ENCODE measurements around the gene DENND1C. TPM values are rescaled to one million over a fixed set of nuclear protein-coding genes. Genes with fewer than 3 reads are reported as not detected.

The DENND1C gene
- polyA plus RNA-seq: 1 to 10 TPM; 1.8 to 3.9 TPM

DNA sequence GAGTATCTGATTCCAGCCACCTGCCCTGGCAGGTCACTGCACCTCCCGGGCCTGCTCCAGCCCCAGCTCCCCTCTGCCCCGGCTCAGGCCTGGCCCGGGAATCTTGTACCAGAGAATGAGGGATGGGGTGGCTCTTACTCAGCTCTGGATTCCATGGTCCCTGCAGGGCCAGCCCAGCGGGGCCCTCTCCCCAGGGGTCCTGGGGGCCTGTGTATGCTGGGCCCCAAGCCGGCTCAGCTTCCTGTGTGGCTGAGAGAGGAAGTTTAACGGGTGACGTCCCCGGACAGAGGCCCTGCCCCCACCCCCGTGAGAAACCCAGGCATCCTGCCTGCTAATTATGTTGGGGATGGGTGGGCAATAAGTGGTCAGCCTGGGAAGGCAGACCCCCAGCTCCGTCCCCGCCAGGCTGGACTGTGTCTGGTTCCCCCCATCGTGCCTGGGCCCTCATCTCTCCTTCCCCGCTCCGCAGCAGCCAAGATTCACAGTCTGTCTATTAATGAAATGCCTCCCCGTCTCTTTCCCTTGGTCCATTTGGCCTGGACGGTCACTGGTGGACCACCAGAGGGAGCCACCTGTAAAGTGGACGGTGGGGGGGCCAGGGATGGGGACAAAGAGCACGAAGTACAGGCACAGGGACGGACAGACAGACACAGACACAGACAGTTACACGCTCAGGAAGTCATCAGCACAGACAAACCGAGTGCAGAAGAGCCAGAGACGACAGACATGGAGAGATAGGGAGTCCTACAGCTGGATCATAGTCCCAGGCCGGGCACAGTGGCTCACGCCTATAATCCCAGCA, at the start of gene DENND1C:
TSS of gene DENND1C (minus strand) at position 247 of the 802 bp plus-strand sequence. CDS start at position 155, 92 bp downstream.
- Histone ChIP-seq H3K4me3 (ENCODE audit: low read depth in 1 of 2, low read length in 2 of 2) (peak within 1 kb of the TSS; percentile 13 to 46), H3K4me1 (ENCODE audit: control insufficient read depth in 2 of 2, insufficient read depth in 2 of 2, low read length in 1 of 2) (peaks cover 2 to 5% of the 10 kb centered on the region in 2 donors), H3K27ac (ENCODE audit: low read depth in 2 of 2, low read length in 1 of 2) (peak within 1 kb of the TSS; percentile 19 to 58), H3K27me3 (ENCODE audit: control insufficient read depth in 1 of 2, insufficient read depth in 2 of 2, low read length in 2 of 2) (no peaks in the 10 kb centered on the region), H3K36me3 (ENCODE audit: control insufficient read depth in 2 of 2, insufficient read depth in 2 of 2, low read length in 1 of 2) (no peaks in the 10 kb centered on the region), H3K9me3 (ENCODE audit: control insufficient read depth in 2 of 2, insufficient read depth in 1 of 2, low read depth in 1 of 2, low read length in 1 of 2) (no peaks in the 10 kb centered on the region)
- WGBS, 2 donors: 37 to 46% methylated on average over 24 of the region's 24 CpGs

- Histone ChIP-seq H3K4me1 (ENCODE audit: control insufficient read depth in 2 of 2, insufficient read depth in 2 of 2, low read length in 1 of 2) (peaks cover 3 to 9% of the 10 kb centered on the region in 2 donors), H3K27ac (ENCODE audit: low read depth in 2 of 2, low read length in 1 of 2) (peak within 1 kb of the TSS; percentile 34 to 47), H3K4me3 (ENCODE audit: low read depth in 1 of 2, low read length in 2 of 2) (peak within 1 kb of the TSS; percentile 60 to 62), H3K27me3 (ENCODE audit: control insufficient read depth in 1 of 2, insufficient read depth in 2 of 2, low read length in 2 of 2) (peaks cover 0 to 4% of the 10 kb centered on the region in 2 donors), H3K36me3 (ENCODE audit: control insufficient read depth in 2 of 2, insufficient read depth in 2 of 2, low read length in 1 of 2) (no peaks in the 10 kb centered on the region), H3K9me3 (ENCODE audit: control insufficient read depth in 2 of 2, insufficient read depth in 1 of 2, low read depth in 1 of 2, low read length in 1 of 2) (no peaks in the 10 kb centered on the region)
- 1% methylated on average over 40 to 44 of the region's 44 CpGs for WGBS, 2 donors
Observed at GRCh38 chr19:6530386-6531162, 49.0 kb upstream of the DENND1C start, which contains the start of gene TNFSF9. Gene TNFSF9, plus strand, starts transcription at chr19:6531026. Its CDS starts 11 bp downstream, at chr19:6531037.

GRCh38 chr19:6529937-6530385, 48.4 kb upstream of the DENND1C start:
- Histone ChIP-seq H3K36me3 (ENCODE audit: control insufficient read depth in 2 of 2, insufficient read depth in 2 of 2, low read length in 1 of 2) (no peaks in the 10 kb centered on the region), H3K27me3 (ENCODE audit: control insufficient read depth in 1 of 2, insufficient read depth in 2 of 2, low read length in 2 of 2) (peaks cover 0 to 4% of the 10 kb centered on the region in 2 donors), H3K4me1 (ENCODE audit: control insufficient read depth in 2 of 2, insufficient read depth in 2 of 2, low read length in 1 of 2) (peaks cover 3 to 9% of the 10 kb centered on the region in 2 donors), H3K4me3 (ENCODE audit: low read depth in 1 of 2, low read length in 2 of 2) (peak overlapping the region in 1 of 2 donors; percentile 62), H3K27ac (ENCODE audit: low read depth in 2 of 2, low read length in 1 of 2) (no peak overlapping the region), H3K9me3 (ENCODE audit: control insufficient read depth in 2 of 2, insufficient read depth in 1 of 2, low read depth in 1 of 2, low read length in 1 of 2) (no peaks in the 10 kb centered on the region)
- WGBS, 2 donors: 70 to 71% methylated on average over 2 of the region's 2 CpGs

DNA sequence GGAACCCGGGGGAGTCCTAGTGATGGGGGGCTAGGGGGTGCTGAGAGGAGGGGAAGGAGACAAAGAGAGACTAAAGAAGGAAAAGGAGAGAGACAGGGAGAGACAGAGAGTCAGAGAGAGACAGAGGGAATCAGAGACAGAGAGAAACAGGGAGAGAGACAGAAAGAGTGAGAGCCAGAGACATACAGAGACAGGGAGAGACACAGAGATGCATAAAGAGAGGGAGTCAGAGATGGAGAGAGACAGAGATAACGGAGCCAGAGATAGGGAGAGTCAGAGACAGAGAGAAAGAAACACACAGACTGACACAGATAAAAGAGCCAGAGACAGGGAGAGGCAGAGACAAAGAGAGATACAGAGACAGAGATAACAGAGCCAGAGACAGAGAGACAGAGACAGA, 47.8 kb upstream of the DENND1C start:
- Histone ChIP-seq H3K36me3 (ENCODE audit: control insufficient read depth in 2 of 2, insufficient read depth in 2 of 2, low read length in 1 of 2) (no peaks in the 10 kb centered on the region), H3K27ac (ENCODE audit: low read depth in 2 of 2, low read length in 1 of 2) (no peak overlapping the region), H3K4me1 (ENCODE audit: control insufficient read depth in 2 of 2, insufficient read depth in 2 of 2, low read length in 1 of 2) (peaks cover 3 to 9% of the 10 kb centered on the region in 2 donors), H3K4me3 (ENCODE audit: low read depth in 1 of 2, low read length in 2 of 2) (no peak overlapping the region), H3K9me3 (ENCODE audit: control insufficient read depth in 2 of 2, insufficient read depth in 1 of 2, low read depth in 1 of 2, low read length in 1 of 2) (no peaks in the 10 kb centered on the region), H3K27me3 (ENCODE audit: control insufficient read depth in 1 of 2, insufficient read depth in 2 of 2, low read length in 2 of 2) (peaks cover 0 to 4% of the 10 kb centered on the region in 2 donors)
- WGBS, 2 donors: 44 to 55% methylated on average over 2 of the region's 2 CpGs

DNA sequence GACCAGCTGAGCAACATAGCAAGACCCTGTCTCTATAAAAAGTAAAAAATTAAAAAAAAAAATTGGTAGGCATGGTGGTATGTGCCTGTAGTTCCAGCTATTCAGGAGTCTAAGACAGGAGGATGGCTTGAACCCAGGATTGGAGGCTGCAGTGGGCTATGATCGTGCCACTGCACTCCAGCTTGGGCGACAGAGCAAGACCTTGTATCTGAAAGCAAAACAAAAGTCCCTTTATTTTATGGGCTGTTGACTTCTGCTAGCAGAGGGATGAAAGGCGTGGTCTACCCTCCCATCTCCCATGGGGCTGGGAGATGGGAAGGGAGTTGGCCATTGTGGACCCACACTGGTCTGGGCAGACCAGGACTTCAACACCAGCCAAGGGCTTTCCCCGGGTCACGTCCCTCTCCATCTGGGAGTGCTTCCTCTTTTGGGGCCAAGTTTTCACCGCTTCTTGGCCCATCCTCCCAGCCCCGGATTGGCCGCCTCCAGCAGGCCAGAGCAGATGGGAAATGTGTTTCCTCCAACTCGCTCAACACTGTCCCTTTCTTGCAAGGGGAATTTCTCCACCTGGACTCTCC, 47.0 kb upstream of the DENND1C start:
- WGBS, 2 donors: 37 to 49% methylated on average over 9 of the region's 9 CpGs
- no peak overlapping the region for H3K27ac ChIP-seq (ENCODE audit: low read depth in 2 of 2, low read length in 1 of 2)
- peaks cover 3 to 6% of the 10 kb centered on the region in 2 donors for H3K4me1 ChIP-seq (ENCODE audit: control insufficient read depth in 2 of 2, insufficient read depth in 2 of 2, low read length in 1 of 2)
- no peaks in the 10 kb centered on the region for H3K36me3 ChIP-seq (ENCODE audit: control insufficient read depth in 2 of 2, insufficient read depth in 2 of 2, low read length in 1 of 2)
- H3K4me3 ChIP-seq (ENCODE audit: low read depth in 1 of 2, low read length in 2 of 2): no peak overlapping the region
- no peaks in the 10 kb centered on the region for H3K9me3 ChIP-seq (ENCODE audit: control insufficient read depth in 2 of 2, insufficient read depth in 1 of 2, low read depth in 1 of 2, low read length in 1 of 2)
- H3K27me3 ChIP-seq (ENCODE audit: control insufficient read depth in 1 of 2, insufficient read depth in 2 of 2, low read length in 2 of 2): peaks cover 0 to 4% of the 10 kb centered on the region in 2 donors

GRCh38 chr19:6527893-6528543, 46.4 kb upstream of the DENND1C start:
- WGBS, 2 donors: 70 to 73% methylated on average over 17 of the region's 17 CpGs
- H3K9me3 ChIP-seq (ENCODE audit: control insufficient read depth in 2 of 2, insufficient read depth in 1 of 2, low read depth in 1 of 2, low read length in 1 of 2): no peaks in the 10 kb centered on the region

DNA sequence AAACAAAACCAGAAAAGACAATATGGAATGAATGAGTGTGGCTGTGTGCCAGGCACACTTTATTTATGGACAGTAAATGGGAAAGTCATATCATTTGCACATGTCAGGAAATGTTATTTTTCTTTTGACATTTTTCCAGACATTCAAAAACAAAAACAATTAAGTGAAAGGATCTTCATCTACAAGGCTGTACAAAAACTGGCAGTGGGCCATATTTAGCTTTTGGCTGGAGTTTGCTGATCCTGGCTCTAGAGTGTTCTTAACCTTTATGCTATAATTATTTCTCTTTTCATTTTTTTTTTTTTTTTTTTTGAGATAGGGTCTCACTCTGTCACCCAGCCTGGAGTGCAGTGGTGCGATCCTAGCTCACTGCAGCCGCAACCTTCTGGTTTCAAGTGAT, 42.7 kb upstream of the DENND1C start:
- Histone ChIP-seq H3K4me1 (ENCODE audit: control insufficient read depth in 2 of 2, insufficient read depth in 2 of 2, low read length in 1 of 2) (no peaks in the 10 kb centered on the region), H3K4me3 (ENCODE audit: low read depth in 1 of 2, low read length in 2 of 2) (no peak overlapping the region), H3K27ac (ENCODE audit: low read depth in 2 of 2, low read length in 1 of 2) (no peak overlapping the region), H3K9me3 (ENCODE audit: control insufficient read depth in 2 of 2, insufficient read depth in 1 of 2, low read depth in 1 of 2, low read length in 1 of 2) (no peaks in the 10 kb centered on the region), H3K36me3 (ENCODE audit: control insufficient read depth in 2 of 2, insufficient read depth in 2 of 2, low read length in 1 of 2) (no peaks in the 10 kb centered on the region), H3K27me3 (ENCODE audit: control insufficient read depth in 1 of 2, insufficient read depth in 2 of 2, low read length in 2 of 2) (no peaks in the 10 kb centered on the region)
- 81 to 84% methylated on average over 2 of the region's 2 CpGs for WGBS, 2 donors

More at GRCh38 chr19:6527893-6528543, 46.4 kb upstream of the DENND1C start:
- Histone ChIP-seq H3K4me1 (ENCODE audit: control insufficient read depth in 2 of 2, insufficient read depth in 2 of 2, low read length in 1 of 2) (peaks cover 3 to 6% of the 10 kb centered on the region in 2 donors), H3K36me3 (ENCODE audit: control insufficient read depth in 2 of 2, insufficient read depth in 2 of 2, low read length in 1 of 2) (no peaks in the 10 kb centered on the region), H3K4me3 (ENCODE audit: low read depth in 1 of 2, low read length in 2 of 2) (no peak overlapping the region), H3K27ac (ENCODE audit: low read depth in 2 of 2, low read length in 1 of 2) (no peak overlapping the region), H3K27me3 (ENCODE audit: control insufficient read depth in 1 of 2, insufficient read depth in 2 of 2, low read length in 2 of 2) (peaks cover 0 to 4% of the 10 kb centered on the region in 2 donors)

GRCh38 chr19:6522712-6523111, 41.1 kb upstream of the DENND1C start:
- Histone ChIP-seq H3K4me1 (ENCODE audit: control insufficient read depth in 2 of 2, insufficient read depth in 2 of 2, low read length in 1 of 2) (peaks cover 0 to 4% of the 10 kb centered on the region in 2 donors), H3K27ac (ENCODE audit: low read depth in 2 of 2, low read length in 1 of 2) (no peak overlapping the region), H3K9me3 (ENCODE audit: control insufficient read depth in 2 of 2, insufficient read depth in 1 of 2, low read depth in 1 of 2, low read length in 1 of 2) (no peaks in the 10 kb centered on the region), H3K36me3 (ENCODE audit: control insufficient read depth in 2 of 2, insufficient read depth in 2 of 2, low read length in 1 of 2) (no peaks in the 10 kb centered on the region), H3K27me3 (ENCODE audit: control insufficient read depth in 1 of 2, insufficient read depth in 2 of 2, low read length in 2 of 2) (no peaks in the 10 kb centered on the region), H3K4me3 (ENCODE audit: low read depth in 1 of 2, low read length in 2 of 2) (no peak overlapping the region)
- WGBS, 2 donors: 80 to 81% methylated on average over 6 of the region's 6 CpGs

Data from esophagus (tissue), 2 donors.